Stimulated activated naive CD8-positive, alpha-beta T cell treated with anti-CD3 and anti-CD28 coated beads, Interleukin-15, Interleukin-2, amounts not matched to agents 100 U/mL and 50 U/mL, for 24 hours (primary cell): ENCODE results near the gene TMEM40.
"Not testable (repeated sequence)": the region's sequence is repeated elsewhere in the genome, so short reads cannot be mapped to it uniquely, and the experiment has no call there.

Experiments
- ATAC-seq: fragments of 150-1000 bp; cut with Tn5 transposase; one replicate; pipeline ENCODE4 v1.10.0; 2021
- DNase-seq: peaks from one replicate; pipeline ENCODE4 v3.0.0; 2021

TMEM40 gene

DNA sequence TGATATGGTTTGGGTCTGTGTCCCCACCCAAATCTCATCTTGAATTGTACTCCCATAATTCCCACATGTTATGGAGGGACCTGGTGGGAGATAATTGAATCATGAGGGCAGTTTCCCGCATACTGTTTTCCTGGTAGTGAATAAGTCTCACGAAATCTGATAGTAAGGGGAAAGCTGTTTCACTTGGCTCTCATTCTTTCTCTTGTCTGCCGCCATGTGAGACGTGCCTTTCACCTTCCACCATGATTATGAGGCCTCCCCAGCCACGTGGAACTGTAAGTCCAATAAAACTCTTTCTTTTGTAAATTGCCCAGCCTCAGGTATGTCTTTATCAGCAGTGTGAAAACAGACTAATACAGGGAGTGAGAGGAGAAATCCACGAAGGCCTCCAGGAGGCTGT is 16.9 kb upstream of the TMEM40 start:
- not testable (repeated sequence) for DNase-seq, ATAC-seq

DNA sequence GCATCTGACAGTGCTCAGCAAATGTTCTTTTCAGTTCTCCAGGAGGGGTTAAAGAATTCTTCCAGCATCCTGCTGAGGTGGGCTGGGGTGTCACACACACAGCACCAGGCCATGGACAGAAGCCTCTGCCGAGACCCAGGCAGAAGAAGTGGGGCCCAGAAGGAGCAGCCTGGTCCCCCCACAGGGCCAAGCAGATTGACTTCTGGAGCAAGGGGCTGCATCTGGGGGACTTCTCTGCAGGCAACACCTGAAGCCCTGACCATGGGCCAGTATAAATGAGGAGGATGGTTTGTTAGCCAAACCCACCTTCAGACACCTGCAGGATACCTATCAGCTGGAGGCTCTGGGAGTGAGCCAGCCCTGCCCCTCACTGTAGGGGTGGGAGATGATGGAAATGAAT is 16.2 kb upstream of the TMEM40 start:
- ATAC-seq (no peak), DNase-seq (no peak)

- DNase-seq (no peak), ATAC-seq (no peak)
Measured at GRCh38 chr3:12774619-12775018, 15.6 kb upstream of the TMEM40 start.

- no peak for ATAC-seq
Measured at GRCh38 chr3:12773710-12774086, 14.6 kb upstream of the TMEM40 start.

GRCh38 chr3:12773030-12773709 is 14.1 kb upstream of the TMEM40 start:
- DNase-seq (no peak), ATAC-seq (no peak)

More at GRCh38 chr3:12773710-12774086, 14.6 kb upstream of the TMEM40 start:
- DNase-seq = no peak

DNA sequence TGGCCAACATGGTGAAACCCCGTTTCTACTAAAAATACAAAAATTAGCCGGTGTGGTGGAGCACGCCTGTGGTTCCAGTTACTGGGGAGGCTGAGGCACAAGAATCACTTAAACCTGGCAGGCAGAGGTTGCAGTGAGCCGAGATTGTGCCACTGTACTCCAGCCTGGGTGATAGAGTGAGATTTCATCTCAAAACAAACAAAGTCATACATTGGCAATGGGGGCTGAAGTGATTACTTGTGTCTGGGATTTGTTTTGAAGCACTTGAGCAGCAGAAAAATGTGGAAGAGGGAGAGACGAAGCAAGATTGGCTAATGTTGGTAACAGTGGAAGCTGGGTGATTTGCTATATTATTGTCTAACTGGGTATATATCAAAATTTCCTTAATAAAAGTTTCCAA is 13.4 kb upstream of the TMEM40 start:
- DNase-seq = no peak
- no peak for ATAC-seq

DNA sequence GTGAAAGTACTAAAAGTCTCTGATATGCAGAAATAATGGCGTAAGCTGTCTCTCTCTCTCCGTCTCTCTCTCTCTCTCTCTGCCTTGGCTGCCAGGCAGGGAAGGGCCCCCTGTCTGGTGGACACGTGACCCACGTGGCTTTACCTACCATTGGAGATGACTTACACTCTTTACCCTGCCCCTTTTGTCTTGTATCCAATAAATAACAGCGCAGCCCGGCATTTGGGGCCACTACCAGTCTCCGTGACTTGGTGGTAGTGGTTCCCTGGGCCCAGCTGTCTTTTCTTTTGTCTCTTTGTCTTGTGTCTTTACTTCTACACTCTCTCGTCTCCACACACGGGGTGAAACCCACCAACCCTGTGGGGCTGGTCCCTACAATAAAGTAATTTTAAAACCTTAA is 12.2 kb upstream of the TMEM40 start:
- no peak for ATAC-seq
- no peak for DNase-seq

GRCh38 chr3:12769761-12770160 is 10.7 kb upstream of the TMEM40 start:
- DNase-seq = no peak
- no peak for ATAC-seq

- no peak for DNase-seq
- ATAC-seq = no peak
Measured at GRCh38 chr3:12768579-12769527, 9.8 kb upstream of the TMEM40 start.

- no peak for ATAC-seq
- no peak for DNase-seq
Measured at GRCh38 chr3:12766541-12766940, 7.5 kb upstream of the TMEM40 start.

- ATAC-seq (no peak), DNase-seq (no peak)
Measured at GRCh38 chr3:12764171-12764776, 5.2 kb upstream of the TMEM40 start.

GRCh38 chr3:12759693-12760565 is 870 bp upstream of the TMEM40 start:
- no peak for DNase-seq
- ATAC-seq = peak; percentile 10

DNA sequence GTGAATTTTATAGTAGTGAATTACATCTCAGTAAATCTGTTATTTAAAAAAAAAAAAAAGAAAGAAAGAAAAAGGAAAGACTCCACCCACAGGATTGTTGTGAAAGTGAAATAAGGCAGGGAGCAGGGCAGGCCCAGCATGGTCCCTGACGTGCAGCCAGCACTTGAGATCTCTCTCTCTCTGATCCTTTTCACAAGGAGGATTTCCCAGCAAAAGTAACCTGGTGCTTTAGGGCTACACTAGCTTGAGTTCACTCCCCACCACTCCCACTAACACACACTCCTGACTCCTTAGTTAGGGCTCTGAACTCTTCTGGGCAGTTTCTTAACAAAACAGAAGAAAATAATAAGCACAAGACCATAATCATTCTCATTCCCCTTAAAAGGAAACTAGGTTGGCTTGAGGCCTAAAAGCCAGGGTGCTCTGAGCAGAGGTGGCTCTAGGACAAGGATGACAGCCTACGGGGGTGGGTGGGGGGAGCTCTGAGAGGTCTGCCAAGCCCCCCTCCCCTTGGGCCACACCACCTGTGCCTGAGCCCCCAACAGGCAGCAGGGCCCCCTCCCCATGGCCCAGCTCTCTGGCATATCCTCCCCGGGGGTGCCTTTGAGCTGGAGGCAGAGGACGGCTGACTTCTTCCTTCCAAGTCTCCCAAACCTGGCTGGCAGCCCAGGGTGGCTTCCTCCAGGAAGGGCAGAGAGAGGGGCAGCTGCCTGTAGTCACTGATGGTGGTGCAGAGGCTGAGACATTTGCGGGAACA is 856 bp downstream of the TMEM40 start:
- DNase-seq (no peak), ATAC-seq (no peak)

DNA sequence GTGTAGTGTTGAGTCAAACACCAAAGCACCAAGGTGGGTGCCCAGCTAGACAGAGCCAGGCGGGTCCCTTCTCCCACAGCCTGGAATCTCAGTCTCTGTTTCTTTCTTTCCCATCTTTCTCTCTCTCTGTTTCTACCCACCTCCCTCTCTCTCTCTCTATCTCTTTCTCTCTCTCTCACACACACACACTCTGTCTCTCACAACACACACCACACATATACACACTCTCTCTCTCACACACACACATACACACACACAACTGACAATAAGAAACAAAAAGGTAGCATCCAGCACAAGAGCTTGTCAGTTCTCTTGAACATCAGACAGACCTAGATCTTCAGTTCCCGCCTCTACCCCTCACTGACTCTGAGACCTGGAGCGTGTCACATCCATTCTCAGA is 2.4 kb downstream of the TMEM40 start:
- DNase-seq = no peak
- ATAC-seq = no peak

- ATAC-seq (no peak), DNase-seq (no peak)
Measured at GRCh38 chr3:12756175-12756574, 2.9 kb downstream of the TMEM40 start.

- ATAC-seq (no peak), DNase-seq (no peak)
Measured at GRCh38 chr3:12755754-12756153, 3.3 kb downstream of the TMEM40 start.

- ATAC-seq (no peak), DNase-seq (no peak)
Measured at GRCh38 chr3:12754313-12754712, 4.7 kb downstream of the TMEM40 start.

DNA sequence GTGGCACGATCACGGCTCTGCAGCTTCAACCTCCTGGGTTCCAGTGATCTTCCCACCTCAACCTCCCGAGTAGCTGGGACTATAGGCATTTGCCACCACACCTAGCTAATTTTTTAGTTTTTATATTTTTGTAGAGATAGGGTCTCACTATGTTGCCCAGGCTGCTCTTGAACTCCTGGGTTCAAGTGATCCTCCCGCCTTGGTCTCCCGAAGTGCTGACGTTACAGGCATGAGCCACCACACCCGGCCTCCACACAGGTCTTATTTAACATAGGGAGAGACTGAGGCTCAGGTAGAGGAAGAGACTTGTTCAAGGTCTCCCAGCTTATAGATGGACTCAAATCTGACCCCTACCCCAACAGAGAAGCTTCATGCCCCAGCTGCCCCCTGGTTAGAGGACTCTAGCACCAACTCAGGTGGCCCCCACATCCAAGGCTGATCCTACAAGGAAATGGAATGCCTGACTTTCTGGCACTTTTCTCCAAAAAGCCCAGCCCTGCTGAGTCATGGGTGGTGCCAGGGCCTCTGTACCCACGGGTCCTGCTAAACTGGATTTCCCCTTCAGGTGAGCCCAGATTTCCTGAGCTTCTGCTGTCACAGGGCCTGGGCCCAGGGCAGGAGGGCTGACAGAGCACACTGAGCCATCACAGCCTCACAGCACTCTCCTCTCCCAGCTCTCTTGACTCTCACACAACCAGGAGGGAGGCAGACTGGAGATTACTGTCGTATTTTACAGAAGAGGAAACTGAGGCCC is 5.6 kb downstream of the TMEM40 start:
- ATAC-seq (no peak), DNase-seq (no peak)

DNA sequence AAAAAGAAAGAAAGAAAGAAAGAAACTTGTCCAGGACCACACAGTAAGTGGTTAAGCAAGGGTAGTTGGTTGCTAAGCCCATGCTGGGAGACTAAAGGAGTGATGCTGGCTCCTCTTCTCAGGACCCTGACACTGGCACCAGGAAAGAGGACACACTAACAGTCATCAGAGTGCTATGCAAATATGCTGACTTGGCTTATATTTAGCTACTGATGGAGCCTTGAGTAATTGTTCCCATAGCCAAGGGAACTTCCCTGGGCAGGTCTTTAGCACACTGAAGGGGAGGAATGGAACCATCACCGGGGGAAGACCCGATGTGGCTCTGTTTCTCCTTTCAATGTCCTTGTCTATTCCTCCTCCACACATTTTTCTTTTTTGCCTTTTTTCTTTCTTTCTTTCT is 6.2 kb downstream of the TMEM40 start:
- DNase-seq = peak; percentile 25
- ATAC-seq = peak; percentile 72

DNA sequence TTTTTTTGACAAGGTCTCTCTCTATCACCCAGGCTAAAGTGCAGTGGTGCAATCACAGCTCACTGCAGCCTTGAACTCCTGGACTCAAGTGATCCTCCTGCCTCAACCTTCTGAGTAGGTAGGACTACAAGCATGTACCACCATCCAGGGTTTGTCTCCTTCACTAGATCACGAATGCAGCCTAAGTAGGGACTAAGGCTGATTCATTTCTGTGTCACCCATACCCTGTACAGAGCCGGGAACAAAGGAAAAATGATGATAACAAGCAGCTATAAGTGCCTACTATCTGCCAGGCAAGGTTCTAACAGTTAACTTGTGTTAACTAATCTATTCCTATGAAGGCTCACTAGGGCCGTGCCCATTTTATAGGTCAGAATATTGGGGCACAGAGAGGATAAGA is 7.0 kb downstream of the TMEM40 start:
- DNase-seq (no peak), ATAC-seq (no peak)

DNA sequence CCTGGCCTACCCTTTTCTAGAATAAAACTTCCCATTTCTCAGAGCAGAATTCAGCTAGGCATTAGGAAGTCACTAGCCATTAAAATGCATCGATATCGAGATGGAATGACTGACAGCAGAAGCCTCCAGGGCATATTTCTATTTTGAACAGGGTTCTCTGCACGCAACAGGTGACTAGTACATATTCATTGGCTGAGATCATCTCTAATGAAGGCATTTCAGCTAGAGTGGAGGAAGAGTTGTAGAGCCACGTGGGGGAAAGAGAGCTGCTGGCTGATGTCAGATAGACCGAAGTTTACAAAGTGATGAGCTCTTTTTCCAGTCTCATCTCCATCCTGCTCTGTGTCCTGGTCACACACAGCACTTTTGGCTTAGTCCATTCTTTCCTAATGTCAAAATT is 7.5 kb downstream of the TMEM40 start:
- no peak for DNase-seq
- no peak for ATAC-seq
